Memory B cell (primary cell): ENCODE results near the gene SCD5.

Source experiments
- ATAC-seq: fragments of 150-1000 bp; cut with Tn5 transposase; 2 replicates; pipeline ENCODE4 v1.10.0; 2021; ENCODE audit warnings: low read depth, mild to moderate bottlenecking, moderate library complexity
- DNase-seq, 2 donors: peaks; one replicate each; pipeline ENCODE4 v3.0.0; 2022; ENCODE audit warnings: low spot score in 2 of 2
- H3K27ac Mint-ChIP-seq: one replicate; pipeline ENCODE4 v1.8.0; 2022; ENCODE audit warnings: mild to moderate bottlenecking, moderate library complexity, mixed read lengths
- H3K27me3 Mint-ChIP-seq: one replicate; pipeline ENCODE4 v1.8.0; 2022; ENCODE audit warnings: mixed read lengths
- H3K36me3 Mint-ChIP-seq: one replicate; pipeline ENCODE4 v1.8.0; 2022; ENCODE audit warnings: mild to moderate bottlenecking, mixed read lengths
- H3K4me1 Mint-ChIP-seq: one replicate; pipeline ENCODE4 v1.8.0; 2022; ENCODE audit warnings: mixed read lengths
- H3K4me3 Mint-ChIP-seq: one replicate; pipeline ENCODE4 v1.8.0; 2022; ENCODE audit warnings: mild to moderate bottlenecking, moderate library complexity, mixed read lengths
- H3K9me3 Mint-ChIP-seq: one replicate; pipeline ENCODE4 v1.8.0; 2022; ENCODE audit warnings: mixed read lengths

SCD5 gene

GRCh38 chr4:82591592-82591991, 207.0 kb downstream of the SCD5 start:
- Mint-ChIP-seq H3K27ac (no peak overlapping the region), H3K27me3 (peaks cover 12% of the 10 kb centered on the region), H3K4me3 (no peak overlapping the region), H3K4me1 (no peaks in the 10 kb centered on the region), H3K9me3 (no peaks in the 10 kb centered on the region), H3K36me3 (no peaks in the 10 kb centered on the region)
- ATAC-seq = no peak
- DNase-seq = no peak

- no peak for DNase-seq
- Mint-ChIP-seq H3K4me1 (no peaks in the 10 kb centered on the region), H3K9me3 (no peaks in the 10 kb centered on the region), H3K36me3 (no peaks in the 10 kb centered on the region), H3K27ac (no peak overlapping the region), H3K4me3 (no peak overlapping the region), H3K27me3 (peaks cover 8% of the 10 kb centered on the region)
- ATAC-seq = no peak
Measured at GRCh38 chr4:82589756-82590155, 208.8 kb downstream of the SCD5 start.

- Mint-ChIP-seq H3K27me3 (peaks cover 8% of the 10 kb centered on the region), H3K4me1 (no peaks in the 10 kb centered on the region), H3K36me3 (no peaks in the 10 kb centered on the region), H3K27ac (no peak overlapping the region), H3K9me3 (no peaks in the 10 kb centered on the region), H3K4me3 (no peak overlapping the region)
- DNase-seq = no peak
- no peak for ATAC-seq
Measured at GRCh38 chr4:82588771-82589270, 209.8 kb downstream of the SCD5 start.

DNA sequence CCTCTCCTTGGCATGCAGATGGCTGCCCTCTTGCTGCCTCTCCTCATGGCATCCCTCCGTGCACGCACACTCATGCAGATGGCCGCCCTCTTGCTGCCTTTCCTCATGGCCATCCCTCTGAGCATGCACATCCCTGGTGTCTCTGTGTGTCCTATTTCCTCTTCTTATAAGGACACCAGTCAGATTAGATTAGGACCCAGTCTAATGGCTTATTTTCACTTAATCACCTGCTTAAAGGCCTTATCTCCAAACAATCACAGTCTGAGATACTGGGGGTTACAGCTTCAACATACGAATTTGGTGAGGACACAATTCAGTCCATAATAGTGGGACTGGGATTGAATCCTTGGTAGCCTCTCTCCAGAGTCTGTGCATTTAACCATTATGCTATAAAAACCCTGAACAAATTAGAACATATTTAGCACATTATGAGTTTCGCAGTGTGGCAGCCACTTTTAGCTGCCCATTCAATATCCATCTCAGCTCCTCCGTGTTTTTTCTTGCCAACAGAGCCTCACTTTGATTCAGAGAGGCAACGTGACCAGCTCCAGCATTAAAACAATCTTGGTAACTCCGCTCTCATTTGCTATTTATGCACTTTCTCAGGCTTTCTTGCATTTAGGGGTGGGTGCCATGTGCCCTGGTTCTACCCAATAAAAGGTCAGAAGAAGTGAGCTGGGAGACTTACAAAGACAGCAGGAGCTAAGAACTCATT, 210.6 kb downstream of the SCD5 start:
- Mint-ChIP-seq H3K4me1 (no peaks in the 10 kb centered on the region), H3K4me3 (no peak overlapping the region), H3K9me3 (no peaks in the 10 kb centered on the region), H3K27me3 (peaks cover 8% of the 10 kb centered on the region), H3K36me3 (no peaks in the 10 kb centered on the region), H3K27ac (no peak overlapping the region)
- ATAC-seq (no peak), DNase-seq (no peak)

GRCh38 chr4:82585690-82586435, 212.7 kb downstream of the SCD5 start:
- no peaks in the 10 kb centered on the region for H3K36me3 Mint-ChIP-seq
- peaks cover 4% of the 10 kb centered on the region for H3K27me3 Mint-ChIP-seq
- no peaks in the 10 kb centered on the region for H3K9me3 Mint-ChIP-seq
- H3K4me1 Mint-ChIP-seq = no peaks in the 10 kb centered on the region
- ATAC-seq (no peak), DNase-seq (no peak)
- no peak overlapping the region for H3K27ac Mint-ChIP-seq
- H3K4me3 Mint-ChIP-seq = no peak overlapping the region

- H3K4me3 Mint-ChIP-seq = no peak overlapping the region
- H3K27ac Mint-ChIP-seq = no peak overlapping the region
- no peaks in the 10 kb centered on the region for H3K36me3 Mint-ChIP-seq
- peaks cover 4% of the 10 kb centered on the region for H3K27me3 Mint-ChIP-seq
- no peaks in the 10 kb centered on the region for H3K4me1 Mint-ChIP-seq
- ATAC-seq (no peak), DNase-seq (no peak)
- H3K9me3 Mint-ChIP-seq = no peaks in the 10 kb centered on the region
Measured at GRCh38 chr4:82584931-82585330, 213.7 kb downstream of the SCD5 start.

GRCh38 chr4:82583897-82584587, 214.6 kb downstream of the SCD5 start:
- no peak overlapping the region for H3K4me3 Mint-ChIP-seq
- no peaks in the 10 kb centered on the region for H3K9me3 Mint-ChIP-seq
- no peaks in the 10 kb centered on the region for H3K36me3 Mint-ChIP-seq
- H3K4me1 Mint-ChIP-seq = no peaks in the 10 kb centered on the region
- ATAC-seq (no peak), DNase-seq (no peak)
- no peak overlapping the region for H3K27ac Mint-ChIP-seq
- H3K27me3 Mint-ChIP-seq = peaks cover 4% of the 10 kb centered on the region

DNA sequence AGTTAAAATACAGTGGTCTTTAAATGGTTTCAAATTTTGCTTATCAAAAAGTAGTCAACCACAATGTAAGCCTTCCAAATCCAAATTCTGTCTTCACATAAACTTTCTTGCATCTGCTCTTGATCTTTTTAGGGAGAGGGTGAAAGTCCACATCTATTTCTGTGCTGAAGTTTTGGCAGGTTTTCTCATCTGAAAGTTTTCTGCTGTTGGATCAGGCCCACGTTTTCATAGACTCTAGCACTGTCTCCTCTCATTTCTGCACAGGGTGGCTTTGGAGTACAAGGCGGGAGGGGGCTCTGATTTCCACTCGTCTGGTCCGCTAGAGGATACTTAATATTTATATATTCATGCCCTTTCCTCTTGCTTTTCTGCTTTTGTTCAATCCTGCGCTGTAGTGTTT, 218.7 kb downstream of the SCD5 start:
- H3K9me3 Mint-ChIP-seq = no peaks in the 10 kb centered on the region
- no peak overlapping the region for H3K27ac Mint-ChIP-seq
- DNase-seq = no peak
- no peak overlapping the region for H3K4me3 Mint-ChIP-seq
- H3K27me3 Mint-ChIP-seq = peaks cover 1% of the 10 kb centered on the region
- no peaks in the 10 kb centered on the region for H3K4me1 Mint-ChIP-seq
- H3K36me3 Mint-ChIP-seq = no peaks in the 10 kb centered on the region
- ATAC-seq = no peak
